Gastrocnemius medialis (tissue), 4 donors: Measurements from ENCODE around the gene COL23A1.

Experiments
- CTCF ChIP-seq, 5 experiments: fragments of 450-650 bp in 3 of 5; fragments of 200-600 bp in 2 of 5; sonication (generic) in 2 of 5; IDR thresholded peaks in 4 of 5; conservative IDR thresholded peaks in 1 of 5; 1 replicate in 4 of 5; 2 replicates in 1 of 5; pipeline ENCODE4 v1.5.1; 2016 to 2019; ENCODE audit warnings: antibody characterized with exemption in 5 of 5, mild to moderate bottlenecking in 3 of 5, moderate library complexity in 3 of 5
- POLR2A ChIP-seq, 2 donors: fragments of 450-650 bp; IDR thresholded peaks; one replicate each; pipeline ENCODE4 v1.6.1; 2017; ENCODE audit warnings: antibody characterized with exemption in 2 of 2, mild to moderate bottlenecking in 2 of 2, moderate library complexity in 2 of 2

DNA sequence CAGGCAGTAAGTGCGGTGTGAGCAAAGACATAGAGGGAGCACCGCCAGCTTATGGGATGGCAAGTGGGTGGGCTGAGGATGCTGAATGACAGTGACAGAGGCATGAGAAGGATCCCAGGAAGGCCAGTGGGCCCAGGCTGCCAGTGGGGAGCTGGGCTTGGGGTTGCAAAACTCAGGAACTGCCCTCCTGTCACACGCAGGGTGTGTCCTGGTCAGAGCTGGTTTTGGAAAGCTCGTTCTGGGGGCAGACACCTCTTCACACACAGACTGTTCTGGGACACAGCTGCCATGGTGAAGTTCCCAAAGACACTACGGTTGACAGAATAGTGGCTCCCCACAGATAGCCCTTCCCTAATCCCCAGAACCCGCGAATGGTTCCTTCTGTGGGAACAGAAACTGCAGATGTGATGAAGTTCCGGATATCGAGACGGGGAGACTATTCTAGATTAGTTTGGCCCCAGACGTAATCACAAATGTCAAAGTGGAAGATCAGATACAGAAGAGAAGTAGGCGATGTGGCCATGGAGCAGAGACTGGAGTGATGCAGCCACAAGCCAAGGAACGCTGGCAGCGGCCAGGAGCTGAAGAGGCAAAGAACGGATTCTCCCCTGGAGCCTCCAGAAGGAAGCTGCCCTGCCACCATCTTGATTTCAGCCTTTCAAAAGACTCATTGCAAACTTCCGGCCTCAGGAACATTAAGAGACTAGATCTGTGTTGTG lies 159.0 kb downstream of the COL23A1 start:
- TF ChIP-seq CTCF (IDR thresholded peaks at IDR 0.05 in 4 of 5, conservative IDR thresholded peaks at IDR 0.05 in 1 of 5) (no peak), POLR2A (IDR thresholded peaks at IDR 0.05) (no peak)
